DMS53 treated with DMSO at 0.1 percent for 48 hours (cell line): ENCODE measurements around the gene DAAM2.

Experiments used
- DNase-seq: peaks from one replicate; lab custom pipeline; 2025; ENCODE audit not compliant: unreplicated experiment; lab: John Stamatoyannopoulos, UW

The DAAM2 gene

DNA sequence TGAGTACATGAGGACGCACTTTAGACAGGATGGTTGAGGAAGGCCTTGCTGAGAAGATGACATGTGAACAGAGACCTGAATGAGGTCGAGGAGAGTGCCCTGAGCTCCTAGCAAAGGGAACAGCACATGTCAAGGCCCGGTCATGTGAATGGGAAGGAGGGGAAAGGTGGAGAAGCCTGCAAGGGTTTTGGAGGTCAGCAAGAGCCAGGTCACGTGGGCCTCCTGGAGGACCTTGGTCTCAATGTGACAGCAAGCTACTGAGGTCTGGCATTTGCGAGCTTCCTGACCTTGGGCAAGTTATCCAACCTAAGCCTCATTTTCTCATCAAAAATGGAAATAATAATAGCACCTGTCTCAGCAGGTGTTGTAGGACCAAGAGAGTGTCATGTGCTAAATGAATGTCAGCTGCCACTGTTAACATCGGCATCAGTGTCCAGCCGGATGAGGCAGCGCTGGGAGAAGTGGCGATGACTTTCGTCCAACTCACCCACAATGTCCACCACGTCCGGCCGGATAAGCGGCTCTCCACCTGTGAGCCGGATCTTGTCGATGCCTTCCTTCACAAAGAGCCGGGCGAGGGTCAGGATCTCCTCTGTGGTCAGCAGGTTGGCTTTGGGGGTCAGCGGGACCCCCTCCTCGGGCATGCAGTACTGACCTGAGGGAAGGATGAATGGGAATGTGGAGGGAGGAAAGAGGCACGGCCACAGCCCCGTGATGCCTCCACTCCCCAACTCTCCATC is 133.2 kb downstream of the DAAM2 start:
- DNase-seq, result no peak

DNA sequence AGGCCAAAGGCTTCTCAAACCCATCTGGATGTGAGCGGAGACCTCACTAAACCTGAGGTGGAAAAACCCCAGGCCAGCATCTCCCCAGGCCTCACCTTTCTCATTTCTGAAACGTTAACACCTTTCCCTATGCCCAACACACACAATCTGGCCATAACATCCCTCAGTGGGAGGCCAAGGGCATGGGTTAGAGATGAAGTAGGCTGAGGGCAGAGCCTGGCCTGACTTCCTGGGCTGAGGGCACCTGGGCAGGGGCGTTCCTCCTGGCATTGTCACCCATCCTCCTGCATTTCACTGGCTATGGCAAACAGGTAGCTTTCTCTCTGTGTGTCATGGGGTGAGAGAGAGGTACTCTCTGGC is 133.7 kb downstream of the DAAM2 start:
- DNase-seq, result no peak

- DNase-seq, result no peak
Observed at GRCh38 chr6:39926668-39927067, 134.5 kb downstream of the DAAM2 start.

GRCh38 chr6:39927159-39927558 is 135.0 kb downstream of the DAAM2 start:
- no peak for DNase-seq

DNA sequence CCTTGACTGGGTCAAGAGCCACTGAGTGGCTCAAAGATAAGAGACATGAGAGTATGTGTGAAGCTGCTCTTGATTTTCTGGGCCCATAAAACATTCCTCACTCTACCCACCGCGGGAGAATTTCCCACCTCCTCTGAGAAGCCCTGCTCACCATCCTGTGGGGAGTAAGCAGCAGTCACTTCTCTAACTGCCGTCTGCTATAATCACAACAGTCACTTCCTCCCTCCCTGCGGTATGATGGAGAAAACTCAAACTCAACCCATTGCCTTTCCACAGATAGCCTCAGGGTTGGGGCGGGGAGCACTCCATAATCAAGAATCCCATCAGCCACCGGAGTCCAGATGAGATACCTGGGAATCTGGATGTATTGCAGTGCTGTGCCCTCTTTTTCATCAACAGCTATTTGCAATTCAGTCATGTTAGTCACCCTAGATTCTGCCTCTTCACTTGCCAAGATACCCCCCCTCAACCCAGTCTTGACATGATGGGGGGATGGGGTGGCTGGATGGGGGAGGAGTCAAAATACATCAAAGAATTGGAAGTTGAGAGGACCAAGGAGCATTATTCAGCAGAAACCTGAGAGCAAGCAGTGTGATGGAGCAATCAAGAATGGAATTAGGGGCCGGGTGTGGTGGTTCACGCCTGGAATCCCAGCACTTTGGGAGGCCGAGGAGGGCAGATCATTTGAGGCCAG is 137.0 kb downstream of the DAAM2 start:
- DNase-seq, result no peak

- no peak for DNase-seq
Observed at GRCh38 chr6:39929733-39930461, 137.7 kb downstream of the DAAM2 start.

DNA sequence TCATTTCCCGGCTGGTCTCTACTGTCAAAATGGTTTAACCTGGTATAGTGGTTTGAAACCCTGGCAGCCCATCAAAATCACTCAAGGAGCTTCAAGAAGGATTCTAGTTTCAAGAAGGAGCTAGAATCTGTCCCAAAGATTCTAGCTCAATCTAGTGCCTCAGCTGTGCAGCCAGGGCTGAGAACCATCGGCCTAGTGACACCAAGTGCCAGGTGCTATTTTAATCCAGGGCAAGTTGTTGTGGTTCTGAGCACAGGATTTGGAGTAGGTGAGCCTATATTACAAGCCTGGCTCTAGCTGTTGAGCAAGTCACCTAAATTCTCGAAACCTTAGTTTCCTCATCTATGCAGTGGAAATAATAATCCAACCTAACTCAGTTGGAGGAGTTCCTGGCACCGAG is 138.4 kb downstream of the DAAM2 start:
- DNase-seq, result no peak

- DNase-seq, result no peak
Observed at GRCh38 chr6:39931607-39932006, 139.4 kb downstream of the DAAM2 start.

GRCh38 chr6:39932386-39932910 is 140.3 kb downstream of the DAAM2 start:
- DNase-seq, result no peak

DNA sequence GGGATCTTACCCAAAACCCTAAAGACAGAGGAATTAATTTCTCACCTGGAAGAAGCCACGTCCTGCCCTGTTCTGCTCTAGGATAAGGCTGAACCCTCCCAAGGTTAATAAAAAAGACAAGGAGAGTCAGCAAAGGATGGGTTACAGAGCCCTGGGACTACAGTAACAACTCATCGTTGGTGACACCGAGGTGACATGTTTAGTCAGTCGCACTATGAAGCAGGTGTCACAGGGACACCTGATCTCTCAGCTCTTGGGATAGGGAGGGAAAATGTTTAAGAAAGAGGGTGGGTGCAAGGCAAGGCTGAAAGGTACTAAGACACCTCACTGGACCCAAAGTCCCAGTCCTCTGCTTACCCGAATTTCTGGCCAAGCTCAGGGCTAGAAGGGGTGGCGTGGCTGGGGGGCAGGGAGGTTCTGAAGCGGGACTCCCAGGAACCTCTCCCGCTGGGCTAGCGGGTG is 141.5 kb downstream of the DAAM2 start:
- peak; percentile 27 for DNase-seq

- peak; percentile 43 for DNase-seq
Observed at GRCh38 chr6:39934131-39934757, 142.1 kb downstream of the DAAM2 start, which contains the start of gene MOCS1. Gene MOCS1 (minus strand): TSS chr6:39934462. CDS start chr6:39934417, 45 bp downstream.

- DNase-seq, result no peak
Observed at GRCh38 chr6:39935241-39935640, 143.1 kb downstream of the DAAM2 start.

DNA sequence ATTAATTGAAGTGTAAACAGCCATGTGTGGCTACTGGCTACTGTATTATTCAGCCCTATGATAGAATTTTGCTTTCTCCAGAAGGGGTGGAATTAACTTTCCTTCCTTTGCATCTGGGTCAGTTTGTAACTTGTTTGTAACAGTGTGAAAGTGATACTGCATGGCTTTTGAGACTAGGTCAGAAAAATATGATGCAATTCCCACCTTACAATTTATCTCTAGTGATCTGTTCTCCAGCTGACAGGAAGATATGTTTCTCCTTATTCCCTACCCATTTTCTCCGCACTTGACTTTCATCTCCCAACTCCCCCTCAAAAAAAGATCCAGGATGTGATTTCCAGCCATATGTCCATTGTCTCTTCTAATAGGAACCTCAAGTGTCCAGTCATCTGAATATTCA is 144.7 kb downstream of the DAAM2 start:
- no peak for DNase-seq

GRCh38 chr6:39937686-39938333 is 145.6 kb downstream of the DAAM2 start:
- no peak for DNase-seq

GRCh38 chr6:39938773-39939654 is 146.8 kb downstream of the DAAM2 start:
- DNase-seq, result no peak

DNA sequence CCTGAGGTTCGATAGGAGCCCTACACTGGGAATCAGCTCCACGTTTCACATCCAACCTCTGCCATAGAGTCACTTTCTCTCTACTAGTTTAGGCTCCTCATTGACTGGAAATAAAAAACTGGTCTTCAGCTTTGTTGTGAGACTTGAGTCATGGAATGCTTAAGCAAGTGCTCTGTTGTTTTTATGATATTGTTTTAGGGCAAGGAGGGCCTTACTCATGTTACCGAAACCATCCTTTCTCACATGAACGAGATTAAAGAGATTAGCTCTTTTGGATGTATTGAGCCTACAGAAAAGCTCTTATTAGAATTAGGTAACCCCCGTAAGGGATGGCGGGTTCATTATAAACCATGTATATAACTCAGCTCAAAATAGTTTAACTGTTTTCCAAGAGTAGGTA is 149.0 kb downstream of the DAAM2 start:
- no peak for DNase-seq

GRCh38 chr6:39941820-39942219 is 149.6 kb downstream of the DAAM2 start:
- DNase-seq, result no peak

DNA sequence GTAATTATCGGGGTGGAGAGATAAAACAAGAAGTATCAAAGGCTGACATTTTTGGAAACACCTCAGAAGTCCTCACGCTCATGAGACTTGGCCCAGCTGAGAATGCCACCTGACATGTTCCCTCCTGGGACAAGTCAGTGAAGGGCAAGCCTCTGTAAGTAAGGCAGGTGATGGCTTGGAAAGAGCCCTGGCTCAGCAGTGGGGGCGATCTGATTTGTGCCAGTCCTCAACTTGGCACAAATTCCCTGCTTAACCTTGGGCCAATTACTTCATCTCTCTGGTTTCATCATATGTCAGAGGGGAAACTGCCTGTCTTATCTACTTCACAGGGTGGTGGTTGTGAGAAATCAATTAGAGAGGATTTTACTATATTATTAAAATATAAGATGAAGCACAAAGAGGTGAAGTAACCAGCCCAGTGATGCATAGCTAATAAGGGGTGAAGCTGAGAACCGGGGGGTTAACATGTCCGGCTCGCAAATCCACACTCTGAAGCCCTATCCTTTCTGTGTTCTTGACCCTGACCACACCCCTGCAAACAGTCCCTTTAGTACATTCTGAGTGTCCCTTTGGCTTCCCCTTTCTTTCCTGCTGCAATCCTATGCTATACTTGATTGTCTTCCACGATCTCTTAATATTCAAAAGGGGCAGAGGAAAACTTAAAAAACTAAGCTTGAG is 150.9 kb downstream of the DAAM2 start:
- no peak for DNase-seq

DNA sequence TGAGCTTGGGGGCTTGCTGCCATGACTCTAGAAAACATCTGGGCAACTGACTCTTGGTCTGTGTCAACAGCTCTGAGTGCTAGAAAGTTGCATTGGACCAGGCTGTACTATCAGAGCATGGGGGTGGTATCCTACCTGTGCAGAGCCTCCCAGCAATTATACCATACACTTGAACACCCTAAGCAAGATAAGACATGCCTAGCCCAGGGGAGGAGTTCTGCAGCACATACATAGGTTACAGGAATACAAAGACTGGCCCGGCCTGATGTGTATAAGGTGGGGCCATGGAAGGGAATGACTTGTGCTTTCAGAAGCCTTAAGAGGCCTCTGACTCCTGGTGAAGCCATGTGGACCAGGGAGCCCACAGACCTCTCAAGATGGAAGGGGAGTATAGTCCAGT is 153.4 kb downstream of the DAAM2 start:
- no peak for DNase-seq
